Skin of body (tissue), 1 donor: ENCODE results near the gene HSPA12B. TPM values are rescaled to one million over a fixed set of nuclear protein-coding genes. Genes with fewer than 3 reads are reported as not detected.

ENCODE experiments used
- total RNA-seq: library from RNA; depleted of rRNA; stranded (reverse); fragments of >200 nt; gene quantifications from one replicate; pipeline ENCODE4 v1.2.3, GENCODE V29; 2014

Gene HSPA12B
- total RNA-seq, 1 donor from 2014 or later: 14.0 TPM

Other genes starting within 250 kb of the HSPA12B start
- gene GFRA4, start 69.3 kb upstream of the HSPA12B start, total RNA-seq: not detected
- gene ADAM33, start 50.7 kb upstream of the HSPA12B start, total RNA-seq: 53.2 TPM
- gene SIGLEC1, start 20.1 kb upstream of the HSPA12B start, total RNA-seq: 3.5 TPM
- gene ADISSP, start 35.1 kb downstream of the HSPA12B start, total RNA-seq: 14.4 TPM
- not detected for gene SPEF1, start 48.8 kb downstream of the HSPA12B start, total RNA-seq
- gene CENPB, start 54.1 kb downstream of the HSPA12B start, total RNA-seq: 30.9 TPM
- 22.4 TPM for gene CDC25B, start 63.6 kb downstream of the HSPA12B start, total RNA-seq
- gene AP5S1, start 87.9 kb downstream of the HSPA12B start, total RNA-seq: 5.8 TPM
- gene MAVS, start 114.1 kb downstream of the HSPA12B start, total RNA-seq: 13.5 TPM
- gene PANK2, start 156.7 kb downstream of the HSPA12B start, total RNA-seq: 39.8 TPM